HG03060 (cell line): ENCODE data around the gene TECPR2.
A peak's percentile ranks its signal among the peaks of the same experiment; 100 is the strongest.
"Not testable (repeated sequence)": the region's sequence is repeated elsewhere in the genome, so short reads cannot be mapped to it uniquely, and the experiment has no call there.

Experiments used
- ATAC-seq: cut with Tn5 transposase; IDR thresholded peaks from one replicate; pipeline ENCODE4 v1.9.1; 2021; ENCODE audit warnings: low read depth, moderate number of reproducible peaks; ENCODE audit not compliant: unreplicated experiment

The TECPR2 gene

DNA sequence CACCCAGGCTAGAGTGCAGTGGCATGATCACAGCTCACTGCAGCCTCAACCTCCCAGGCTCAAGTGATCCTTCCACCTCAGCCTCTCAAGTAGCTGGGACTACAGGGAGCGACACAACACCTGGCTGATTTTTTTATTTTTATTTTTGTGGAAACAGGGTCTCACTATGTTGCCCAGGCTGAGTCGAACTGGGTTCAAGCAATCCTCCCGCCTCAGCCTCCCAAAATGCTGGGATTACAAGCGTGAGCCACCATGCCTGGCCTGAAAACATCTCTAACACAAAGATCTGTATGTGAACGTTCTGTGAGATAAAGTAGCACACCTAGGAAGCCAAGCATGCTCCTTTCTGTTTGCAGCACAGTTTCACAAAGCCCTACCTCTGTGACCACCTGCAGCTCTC, 157.0 kb downstream of the TECPR2 start:
- not testable (repeated sequence) for ATAC-seq

DNA sequence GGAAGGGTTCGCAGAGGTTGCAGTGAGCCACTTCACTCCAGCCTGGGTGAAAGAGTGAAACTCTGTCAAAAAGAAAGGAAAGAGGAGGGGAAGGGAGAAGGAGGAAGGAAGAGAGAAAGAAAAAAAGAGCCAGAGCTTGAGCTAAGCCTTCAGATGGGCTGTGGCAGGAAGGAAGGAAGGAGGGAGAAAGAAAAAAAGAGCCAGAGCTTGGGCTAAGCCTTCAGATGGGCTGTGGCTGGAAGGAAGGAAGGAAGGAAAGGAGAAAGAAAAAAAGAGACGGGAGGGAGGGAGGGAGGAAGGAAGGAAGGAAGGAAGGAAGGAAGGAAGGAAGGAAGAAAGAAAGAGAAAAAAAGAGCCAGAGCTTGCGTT, 160.4 kb downstream of the TECPR2 start:
- ATAC-seq: no peak

DNA sequence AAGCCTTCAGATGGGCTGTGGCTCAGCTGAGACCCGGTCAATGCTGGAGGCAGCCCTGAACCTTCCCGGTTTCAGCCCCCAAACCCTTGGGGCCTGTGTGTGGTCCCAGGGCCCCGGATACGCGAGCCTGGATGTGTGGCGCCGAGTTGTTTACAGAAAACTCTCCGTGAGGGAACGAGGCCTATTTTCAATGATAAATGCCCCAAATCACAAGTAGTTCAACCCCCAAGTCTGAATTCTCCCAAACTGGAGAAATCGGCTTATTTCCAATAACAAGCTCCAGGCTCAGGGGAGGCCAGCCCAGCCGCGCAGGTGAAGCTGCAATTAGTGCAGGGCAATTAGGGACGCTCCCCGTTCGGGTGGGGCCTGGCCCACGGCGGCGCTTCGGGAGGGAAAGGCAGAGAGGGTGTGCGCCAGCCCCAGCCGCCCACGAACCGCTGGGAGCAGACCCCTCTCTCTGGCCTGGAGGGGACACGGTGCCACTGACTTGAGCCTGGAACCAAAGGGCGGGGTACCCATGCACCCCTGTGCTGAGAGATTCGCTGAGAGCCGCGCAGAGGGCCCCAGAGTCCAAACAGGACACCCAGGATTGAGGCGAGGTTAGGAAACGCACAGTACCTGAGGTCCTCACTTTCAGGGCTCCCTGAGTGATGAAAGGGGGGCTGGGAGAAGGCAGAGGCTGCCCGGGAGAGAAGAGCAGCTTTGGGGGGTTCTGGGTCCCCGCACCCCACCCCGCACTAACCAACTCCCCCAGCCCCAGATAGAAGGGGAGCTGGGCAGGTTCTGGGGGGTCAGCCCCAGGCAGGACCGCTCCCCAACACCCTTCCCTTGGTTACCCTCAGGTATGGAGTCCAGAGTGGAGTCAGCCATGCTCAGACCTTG, 161.1 kb downstream of the TECPR2 start:
- ATAC-seq: no peak

DNA sequence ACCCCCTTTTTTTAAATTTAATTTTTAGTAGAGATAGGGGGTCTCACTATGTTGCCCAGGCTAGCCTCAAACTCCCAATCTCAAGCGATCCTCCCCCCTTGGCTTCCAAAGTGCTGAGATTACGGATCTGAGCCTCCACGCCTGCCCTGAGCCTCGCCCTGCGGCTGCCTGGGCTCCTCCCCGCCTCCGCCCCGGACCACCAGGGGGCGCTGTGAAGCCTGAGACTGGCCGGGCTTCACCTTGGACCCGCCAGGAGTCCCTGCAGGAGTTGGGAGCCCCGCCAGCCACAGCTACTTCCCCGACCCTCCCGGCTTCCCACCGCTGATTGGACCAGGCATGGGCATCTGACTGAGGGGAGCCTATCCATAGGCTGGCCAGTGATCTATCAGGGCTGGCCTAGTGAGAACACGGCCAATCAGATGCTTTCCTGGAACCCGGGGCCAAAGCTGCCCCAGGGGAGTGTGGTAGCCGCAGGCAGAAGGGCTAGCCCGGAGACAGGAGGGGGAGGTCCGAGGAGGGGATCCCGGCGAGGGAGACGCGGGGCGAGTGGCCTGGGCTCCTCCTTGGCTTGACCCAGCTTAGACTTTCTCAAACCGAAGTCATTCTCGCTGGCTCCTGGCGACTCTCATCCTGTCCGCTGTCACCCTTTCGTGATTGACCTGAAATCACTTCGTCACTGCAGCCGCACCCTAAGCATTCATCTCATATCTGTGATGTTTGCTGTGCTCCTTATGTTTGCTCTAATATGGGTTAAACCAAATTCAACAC, 161.9 kb downstream of the TECPR2 start:
- ATAC-seq: peak; percentile 93

DNA sequence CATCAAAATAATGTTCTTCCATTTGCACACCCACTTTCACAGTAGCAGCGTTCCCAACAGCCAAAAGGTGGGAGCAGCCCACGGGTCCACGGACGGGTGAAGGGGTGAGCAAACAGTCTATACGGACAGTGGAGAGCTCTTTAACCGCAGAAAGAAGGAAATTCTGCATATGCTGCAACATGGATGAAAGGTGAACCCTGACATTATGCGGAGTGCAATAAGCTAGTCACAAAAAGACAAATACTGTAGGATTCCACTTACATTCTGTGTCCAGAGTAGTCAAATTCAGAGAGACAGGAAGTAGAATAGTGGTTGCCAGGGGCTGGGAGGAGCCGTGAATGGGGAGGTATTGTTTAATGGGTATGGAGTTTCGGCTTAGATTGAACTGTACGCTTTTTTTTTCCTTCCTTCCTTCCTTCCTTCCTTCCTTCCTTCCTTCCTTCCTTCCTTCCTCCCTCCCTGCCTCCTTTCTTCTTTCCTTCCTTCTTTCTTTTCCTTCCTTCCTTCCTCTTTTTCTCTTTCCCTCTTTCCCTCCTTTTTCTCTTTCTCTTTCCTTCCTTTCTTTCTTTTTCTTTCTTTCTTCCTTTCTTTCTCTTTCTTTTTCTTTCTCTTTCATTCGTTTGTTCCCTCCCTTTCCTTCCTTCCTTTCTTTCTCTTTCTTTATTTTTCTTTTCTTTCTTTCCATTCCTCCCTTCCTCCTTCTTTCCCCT, 162.6 kb downstream of the TECPR2 start:
- ATAC-seq: no peak

DNA sequence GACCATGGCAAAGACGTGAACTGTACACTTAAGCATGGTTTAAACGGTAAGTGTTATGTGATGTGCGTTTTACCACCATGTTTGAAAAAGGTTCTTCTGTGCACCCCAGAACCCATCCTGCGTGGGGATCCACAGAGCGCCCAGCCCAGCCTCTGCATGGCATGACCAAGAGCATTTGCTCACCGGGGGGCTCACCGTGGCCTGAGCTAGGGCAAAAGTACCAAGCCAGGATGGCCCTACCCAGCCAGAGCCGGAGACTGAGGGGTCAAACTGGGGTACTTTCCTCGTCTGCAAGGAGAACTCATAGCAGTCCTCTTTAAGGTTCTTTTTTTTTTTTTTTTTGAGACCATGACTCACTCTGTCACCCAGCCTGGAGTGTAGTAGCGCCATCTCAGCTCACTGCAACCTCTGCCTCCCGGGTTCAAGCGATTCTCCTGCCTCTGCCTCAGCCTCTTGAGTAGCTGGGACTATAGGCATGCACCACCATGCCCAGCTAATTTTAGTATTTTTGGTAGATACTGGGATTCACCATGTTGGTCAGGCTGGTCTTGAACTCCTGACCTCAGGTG, 163.3 kb downstream of the TECPR2 start:
- ATAC-seq: no peak

DNA sequence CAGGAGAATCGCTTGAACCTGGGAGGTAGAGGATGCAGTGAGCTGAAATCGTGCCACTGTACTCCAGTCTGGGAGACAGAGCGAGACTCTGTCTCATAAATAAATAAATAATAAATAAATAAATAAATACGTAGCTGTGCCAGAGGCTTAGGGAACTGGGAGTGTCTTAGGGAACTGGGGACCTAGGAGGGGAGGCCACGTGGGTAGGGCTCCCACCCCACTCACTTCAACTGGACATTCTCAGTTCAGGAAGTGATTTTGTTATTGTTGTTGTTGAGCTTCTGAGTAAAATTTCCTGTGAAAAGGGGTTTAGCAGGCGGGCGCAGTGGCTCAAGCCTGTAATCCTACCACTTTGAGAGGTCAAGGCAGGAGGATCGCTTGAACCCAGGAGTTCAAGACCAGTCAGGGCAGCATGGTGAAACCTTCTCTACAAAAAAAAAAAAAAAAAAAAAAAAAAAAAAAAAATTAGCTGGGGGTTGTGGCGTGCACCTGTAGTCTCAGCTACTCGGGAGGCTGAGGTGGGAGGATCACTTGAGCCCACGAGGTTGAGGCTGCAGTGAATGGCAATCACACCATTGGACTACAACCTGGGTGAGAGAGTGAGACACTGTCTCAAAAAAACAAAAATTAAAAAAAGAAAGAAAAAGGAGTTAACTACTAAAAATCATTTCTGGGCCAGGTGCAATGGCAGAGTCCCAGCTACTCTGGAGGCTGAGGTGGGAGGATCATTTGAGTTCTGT, 165.9 kb downstream of the TECPR2 start:
- no peak for ATAC-seq

DNA sequence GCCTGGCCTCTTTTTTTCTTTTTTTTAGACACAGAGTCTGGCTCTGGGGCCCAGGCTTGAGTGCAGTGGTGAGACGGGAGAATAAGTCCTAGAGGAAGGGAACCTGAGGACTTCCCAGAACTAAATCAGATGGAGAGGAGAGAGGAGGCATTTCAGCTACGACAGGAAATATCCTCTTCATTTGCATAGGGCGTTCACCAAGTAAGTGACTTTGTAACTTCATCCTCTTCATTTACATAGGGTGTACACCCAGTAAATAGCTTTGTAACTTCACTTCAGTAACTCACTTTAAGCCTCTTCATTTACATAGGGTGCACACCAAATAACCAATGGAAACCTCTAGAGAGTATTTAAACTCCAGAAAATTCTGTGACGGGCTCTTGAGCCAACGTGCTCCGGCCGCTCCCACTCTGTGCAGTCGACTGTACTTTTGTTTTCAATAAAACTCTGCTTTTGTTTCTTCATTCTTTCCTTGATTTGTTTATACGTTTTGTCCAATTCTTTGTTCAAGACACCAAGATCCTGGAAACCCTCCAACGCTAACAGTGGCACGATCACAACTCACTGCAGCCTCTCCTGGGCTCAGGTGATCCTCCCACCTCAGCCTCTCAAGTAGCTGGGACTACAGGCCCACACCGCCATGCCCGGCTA, 168.2 kb downstream of the TECPR2 start:
- no peak for ATAC-seq

DNA sequence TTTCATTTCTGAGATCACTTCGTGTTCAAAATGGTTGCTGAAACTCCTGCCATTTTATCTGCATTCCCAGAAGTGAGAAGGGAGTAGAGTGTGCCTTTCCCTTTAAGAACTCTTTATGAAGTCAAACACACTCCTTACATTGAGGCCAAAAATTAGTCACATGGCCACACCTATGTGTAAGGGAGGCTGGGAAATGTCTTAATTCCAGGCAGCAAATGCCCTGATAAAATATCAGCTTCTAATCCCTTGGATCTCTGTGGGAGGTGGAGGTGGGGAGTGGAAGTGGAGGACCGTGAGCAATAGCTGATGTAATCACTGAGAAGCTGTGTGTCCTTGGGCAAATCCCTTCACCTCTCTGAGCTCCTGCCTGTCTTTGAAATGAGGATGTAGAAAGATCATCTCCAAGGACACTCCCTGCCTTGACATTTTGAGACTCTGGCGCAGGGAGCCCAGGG, 169.5 kb downstream of the TECPR2 start:
- no peak for ATAC-seq

DNA sequence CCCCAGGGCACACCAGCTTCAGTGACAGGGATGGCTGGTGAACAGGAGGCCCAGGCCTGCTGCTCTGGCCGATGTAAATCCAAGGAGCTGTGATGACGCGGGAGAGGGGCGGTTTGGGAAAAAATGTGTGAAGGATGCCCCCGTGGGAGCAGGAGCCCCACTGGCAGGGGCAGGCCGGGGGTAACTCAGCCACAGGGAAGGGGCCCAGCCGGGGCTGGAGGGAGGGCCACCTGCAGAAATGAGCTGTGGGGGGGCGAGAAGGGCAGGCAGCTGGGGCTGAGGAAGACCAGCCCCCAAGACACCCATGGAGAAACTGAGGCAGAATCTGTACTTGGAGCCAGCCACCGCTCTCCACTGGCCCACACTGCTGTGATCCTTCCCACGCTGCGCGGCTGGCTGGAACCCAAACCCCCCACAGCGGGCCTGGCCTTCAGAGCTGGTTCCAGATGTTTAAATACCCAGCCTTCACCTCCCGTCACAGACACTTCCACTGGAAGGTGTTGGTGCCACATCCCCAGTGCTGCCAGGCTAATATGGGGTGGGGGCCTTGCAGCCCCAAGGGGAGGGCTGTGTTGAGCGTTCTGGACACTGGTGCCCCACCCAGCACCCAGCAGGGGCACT, 175.3 kb downstream of the TECPR2 start:
- ATAC-seq: no peak

DNA sequence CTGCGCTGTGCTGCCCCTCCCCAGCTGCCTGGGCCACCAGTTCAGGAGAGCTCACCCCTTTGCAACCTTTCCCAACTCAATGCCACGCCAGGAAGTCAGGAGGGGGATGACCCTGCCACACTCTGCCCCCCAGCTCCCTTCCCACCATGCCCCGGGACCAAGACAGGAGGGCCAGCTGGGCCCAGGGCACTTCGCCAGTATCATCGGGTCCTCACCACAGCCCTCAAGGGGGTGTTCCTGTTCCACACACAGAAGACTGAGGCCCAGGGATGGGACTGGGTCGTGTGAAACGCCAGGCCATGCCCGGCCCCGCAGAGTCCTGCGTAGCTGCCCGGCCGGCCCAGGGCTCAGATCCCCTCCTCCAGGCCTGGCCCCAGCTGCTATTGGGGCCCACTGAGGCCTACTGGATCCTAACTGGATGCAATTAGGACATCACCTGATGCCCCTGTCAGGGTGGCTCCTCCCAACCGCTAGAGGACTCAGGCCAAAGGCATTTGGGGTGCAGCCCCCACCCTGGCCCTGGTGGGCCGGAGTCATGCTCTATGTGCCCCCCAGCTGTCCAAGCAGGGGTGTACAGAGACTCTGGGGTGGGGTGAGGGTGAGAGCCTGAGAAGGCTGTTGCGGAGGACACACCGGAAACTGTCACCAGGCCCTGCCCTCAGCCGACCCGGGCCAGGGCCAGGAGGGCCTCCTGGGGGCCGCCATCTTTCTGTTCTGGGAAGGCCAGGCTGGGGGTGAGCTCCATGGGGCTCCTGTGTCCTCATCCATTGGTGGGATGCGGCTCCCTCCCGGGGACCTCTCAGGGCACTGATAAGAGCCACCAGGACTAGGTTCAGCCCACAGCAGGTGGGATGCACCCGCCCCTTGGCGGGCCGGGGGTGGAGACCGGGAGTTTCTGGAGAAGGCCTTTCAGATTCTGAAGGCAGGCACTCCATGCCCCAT, 176.1 kb downstream of the TECPR2 start:
- ATAC-seq: no peak

DNA sequence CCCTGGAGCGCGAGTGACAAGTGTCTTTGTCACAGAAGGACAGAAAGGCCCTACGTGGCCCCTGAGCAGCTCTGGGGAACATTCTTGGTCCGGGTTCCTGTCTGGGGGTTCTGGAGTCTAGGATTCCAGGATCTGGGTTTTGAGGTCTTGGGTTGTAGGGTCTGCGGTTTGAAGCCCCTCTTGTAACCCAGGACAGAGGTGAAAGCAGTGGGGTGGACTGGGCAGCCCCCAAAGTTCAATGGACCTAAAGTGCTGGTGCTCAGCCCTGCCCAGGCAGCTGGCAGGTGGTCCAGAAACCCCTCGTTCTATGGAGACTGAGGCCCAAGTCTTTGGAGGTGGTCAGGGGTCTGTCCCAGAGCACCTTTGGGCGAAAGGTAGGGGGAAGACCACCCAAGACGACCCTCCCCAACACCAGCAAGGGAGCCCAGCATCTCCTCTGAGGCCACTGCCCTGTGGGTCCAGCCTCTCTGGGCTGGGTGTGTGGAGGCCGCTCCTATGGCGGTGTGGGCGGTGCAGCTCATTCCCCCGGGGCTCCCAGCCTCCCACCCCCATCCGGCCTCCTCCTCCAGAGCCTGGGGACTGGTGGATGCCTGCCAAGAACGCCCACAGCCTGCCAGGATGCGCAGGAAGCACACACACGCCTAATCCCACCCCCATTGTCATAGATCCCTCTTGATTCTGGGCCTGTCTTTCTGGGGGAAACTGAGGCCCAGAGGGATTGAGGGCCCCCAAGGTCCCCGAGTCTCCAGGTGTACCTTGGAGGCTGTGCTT, 177.0 kb downstream of the TECPR2 start:
- ATAC-seq: no peak

DNA sequence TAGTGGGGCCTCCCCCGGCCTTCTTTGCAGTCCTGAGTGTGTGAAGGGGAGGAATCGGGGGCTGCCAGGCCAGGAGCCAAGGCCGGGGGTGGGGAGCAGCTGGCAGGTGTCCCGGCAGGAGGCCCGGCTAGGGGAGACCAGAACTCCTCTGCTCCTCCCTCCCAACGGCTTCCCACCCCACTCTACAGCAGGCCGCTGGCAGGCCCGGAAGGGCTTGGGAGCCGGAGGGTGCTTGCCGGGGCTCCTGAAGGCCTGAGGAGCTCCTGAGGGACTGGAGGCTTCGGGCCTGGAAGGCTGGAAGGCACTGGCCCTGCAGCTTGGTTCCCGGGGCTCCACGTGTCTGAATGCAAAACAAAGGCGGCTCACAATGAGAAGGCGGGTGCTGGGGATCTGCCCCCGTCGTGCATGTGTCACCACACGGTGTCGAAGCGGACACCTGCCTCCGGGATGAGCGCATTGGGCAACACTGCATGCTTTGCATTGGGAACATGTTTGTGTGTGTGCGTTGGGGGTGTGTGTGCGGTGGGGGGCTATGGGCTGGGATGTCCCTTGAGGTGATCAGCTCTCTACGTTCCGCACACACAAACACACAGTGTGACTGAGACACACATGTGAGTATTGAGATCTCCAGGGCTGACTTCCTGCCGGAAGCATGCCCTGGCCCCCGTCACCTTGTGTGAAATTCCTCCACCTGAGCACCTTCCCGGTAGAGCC, 177.7 kb downstream of the TECPR2 start:
- ATAC-seq: no peak

DNA sequence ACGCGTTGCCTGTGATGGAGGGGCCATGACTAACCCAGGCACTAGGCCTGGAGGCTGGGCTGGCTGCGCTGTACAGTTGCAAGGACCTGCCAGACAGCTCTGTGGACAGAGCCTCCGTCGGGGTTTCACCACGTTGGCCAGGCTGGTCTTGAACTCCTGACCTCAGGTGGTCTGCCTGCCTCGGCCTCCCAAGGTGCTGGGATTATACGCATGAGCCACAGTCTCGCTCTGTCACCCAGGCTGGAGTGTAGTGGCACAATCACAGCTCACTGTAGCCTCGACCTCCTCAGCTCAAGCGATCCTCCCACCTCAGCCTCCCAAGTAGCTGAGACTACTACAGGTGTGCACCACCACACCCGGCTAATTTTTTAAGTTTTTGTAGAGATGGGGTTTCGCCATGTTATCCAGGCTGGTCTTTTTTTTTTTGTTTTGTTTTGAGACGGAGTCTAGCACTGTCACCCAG, 178.3 kb downstream of the TECPR2 start:
- not testable (repeated sequence) for ATAC-seq

DNA sequence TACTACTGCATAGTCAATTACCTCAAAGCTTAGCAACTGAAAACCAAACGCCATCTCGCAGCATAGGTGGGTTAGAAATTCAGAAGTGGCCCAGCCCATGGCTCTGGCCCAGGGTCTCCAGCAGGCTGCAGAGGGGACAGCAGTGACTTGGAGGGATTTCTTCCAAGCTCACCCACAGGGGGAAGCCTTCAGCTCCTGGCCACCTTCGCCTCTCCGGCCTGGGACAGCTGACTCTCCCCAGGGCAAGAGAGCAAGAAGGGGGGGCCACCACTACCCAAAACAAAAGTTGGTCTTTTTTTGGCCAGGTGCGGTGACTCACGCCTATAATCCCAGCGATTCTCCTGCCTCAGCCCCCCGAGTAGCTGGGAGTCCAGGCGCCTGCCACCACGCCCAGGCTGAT, 179.0 kb downstream of the TECPR2 start:
- ATAC-seq: no peak

DNA sequence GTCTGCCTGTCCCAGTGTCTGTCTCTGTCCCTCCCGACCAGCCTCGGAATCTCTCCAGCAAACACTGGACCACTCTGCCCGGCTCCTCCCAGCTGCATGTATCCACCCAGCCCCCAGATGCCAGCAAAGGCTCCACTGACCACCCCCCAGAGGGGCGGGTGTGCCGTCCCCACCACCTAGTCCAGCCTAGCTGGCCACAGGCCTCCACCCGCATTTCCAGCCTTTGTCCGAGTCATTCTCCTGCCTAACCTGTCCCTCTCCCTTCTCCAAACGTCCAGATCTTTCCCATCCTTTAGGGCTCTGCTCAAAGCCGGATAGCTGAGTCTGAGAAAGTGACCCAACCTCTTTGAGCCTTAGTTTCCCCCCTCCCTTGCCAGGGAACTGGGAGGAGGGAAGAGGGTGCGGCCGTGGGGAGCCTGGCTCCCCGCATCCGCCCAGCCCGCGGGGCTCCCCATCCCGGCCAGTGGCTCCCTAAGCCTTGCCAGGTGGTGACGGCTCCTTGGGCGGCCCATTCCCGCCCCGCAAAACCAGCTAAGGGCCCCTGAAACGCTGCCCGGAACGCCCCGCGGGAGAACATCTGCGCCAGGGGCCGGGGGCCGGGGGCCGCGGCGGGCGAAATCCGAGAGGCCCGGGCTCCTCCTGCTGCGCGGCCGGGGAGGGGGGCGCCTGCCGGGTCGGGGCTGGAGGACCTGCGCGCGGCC, 181.5 kb downstream of the TECPR2 start:
- no peak for ATAC-seq
